Activated CD4-positive, alpha-beta memory T cell treated with anti-CD3 and anti-CD28 coated beads, Interleukin-2, amount 10 ng/mL, durations not matched to agents 7 days and 5 days (primary cell): ENCODE measurements around the gene PTGIS. TPM values are rescaled to one million over a fixed set of nuclear protein-coding genes. Genes with fewer than 3 reads are reported as not detected.

Source experiments
- CTCF ChIA-PET: fragments of 350-600 bp; sonication (Branson Sonifier 250); formaldehyde crosslinking; loops from one replicate; lab custom pipeline; 2021; ENCODE audit warnings: antibody characterized with exemption, inconsistent platforms; lab: Charles Lee
- POLR2A ChIA-PET: fragments of 350-600 bp; sonication (Branson Sonifier 250); formaldehyde crosslinking; loops from one replicate; lab custom pipeline; 2021; ENCODE audit warnings: antibody characterized with exemption; lab: Charles Lee
- DNase-seq: peaks from one replicate; pipeline ENCODE4 v3.0.0-alpha.2; 2020
- H3K27ac Mint-ChIP-seq: one replicate; pipeline ENCODE4 v1.8.0; 2021; ENCODE audit warnings: mild to moderate bottlenecking, mixed read lengths
- H3K27me3 Mint-ChIP-seq: one replicate; pipeline ENCODE4 v1.8.0; 2021; ENCODE audit warnings: mixed read lengths
- H3K36me3 Mint-ChIP-seq: one replicate; pipeline ENCODE4 v1.8.0; 2021; ENCODE audit warnings: low read depth, mixed read lengths
- H3K4me1 Mint-ChIP-seq: one replicate; pipeline ENCODE4 v1.8.0; 2021; ENCODE audit warnings: mixed read lengths
- H3K4me3 Mint-ChIP-seq: one replicate; pipeline ENCODE4 v1.8.0; 2021; ENCODE audit warnings: mild to moderate bottlenecking, mixed read lengths
- H3K9me3 Mint-ChIP-seq: one replicate; pipeline ENCODE4 v1.8.0; 2021; ENCODE audit warnings: mixed read lengths
- total RNA-seq, 2 experiments: library from RNA; stranded (reverse); gene quantifications; one replicate each; pipeline ENCODE4 v1.2.3, GENCODE V29; 2021

Gene PTGIS
- total RNA-seq, 2 experiments from 2014 or later: 1.6 to 2.8 TPM

DNA sequence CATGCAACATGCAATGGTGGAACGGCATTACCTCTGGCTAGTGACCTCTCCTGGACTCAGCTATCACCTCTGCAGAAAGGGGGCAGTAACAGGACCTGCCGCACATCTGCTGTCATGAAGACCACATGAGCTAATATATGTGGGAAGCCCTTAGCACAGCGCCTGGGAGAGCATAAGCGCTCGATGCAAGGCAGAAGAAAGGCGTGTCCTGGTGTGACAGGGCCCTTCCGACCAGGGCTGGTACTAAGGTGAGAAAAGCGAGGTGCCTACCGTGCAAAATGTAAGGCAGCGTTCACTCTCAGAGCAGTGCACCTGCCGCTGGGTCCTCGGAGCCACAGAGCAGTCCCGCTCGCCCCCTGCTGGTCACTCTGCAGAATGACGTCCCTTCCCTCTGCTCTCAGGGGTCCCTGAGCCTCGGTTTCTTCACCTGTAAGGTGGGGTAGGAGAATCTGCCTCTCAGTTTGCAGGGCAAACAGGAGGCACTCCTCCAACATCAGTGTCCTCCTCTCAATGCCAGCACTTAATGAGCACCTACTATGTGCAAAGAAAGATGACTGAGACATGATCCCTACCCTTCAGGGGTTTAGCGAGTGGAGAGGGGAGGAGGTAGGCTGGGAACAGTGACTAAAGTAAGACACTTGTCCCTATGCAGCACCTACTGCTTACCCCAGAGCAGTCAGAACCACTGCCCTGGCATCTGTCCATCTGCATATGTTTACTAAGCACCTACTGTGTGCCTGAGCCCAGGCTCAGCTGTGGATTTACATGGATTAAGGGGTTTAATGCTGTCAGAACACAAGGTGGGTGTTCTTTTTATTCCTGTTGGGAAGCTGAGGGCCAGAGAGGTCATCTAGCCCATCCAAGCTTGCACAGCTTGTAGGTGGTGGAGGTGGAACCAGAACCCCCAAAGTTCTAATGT lies 41.1 kb upstream of the PTGIS start:
- no peak overlapping the region for H3K4me3 Mint-ChIP-seq
- POLR2A ChIA-PET: interaction anchor here (0.6 to 9.8 kb wide), 10 partner anchors 9 to 279 kb away, joined by 3 to 127 read pairs (median 3); no protein-coding TSS in a partner anchor
- H3K27ac Mint-ChIP-seq: peak overlapping the region; percentile 55

GRCh38 chr20:49607568-49607967 lies 39.6 kb upstream of the PTGIS start:
- POLR2A ChIA-PET: interaction anchor here (1.2 to 9.8 kb wide), 3 partner anchors 12 to 73 kb away, joined by 4 to 127 read pairs (median 118); no protein-coding TSS in a partner anchor

More for the DNA sequence above, 41.1 kb upstream of the PTGIS start:
- Mint-ChIP-seq H3K36me3 (peaks cover 21% of the 10 kb centered on the region), H3K4me1 (peaks cover 39% of the 10 kb centered on the region), H3K9me3 (no peaks in the 10 kb centered on the region), H3K27me3 (no peaks in the 10 kb centered on the region)
- CTCF ChIA-PET: interaction anchor here (0.5 to 10.5 kb wide), 29 partner anchors 9 to 341 kb away, joined by 3 to 343 read pairs (median 4); partner anchors contain the start of genes B4GALT5 and RNF114
- DNase-seq: peak; percentile 84

DNA sequence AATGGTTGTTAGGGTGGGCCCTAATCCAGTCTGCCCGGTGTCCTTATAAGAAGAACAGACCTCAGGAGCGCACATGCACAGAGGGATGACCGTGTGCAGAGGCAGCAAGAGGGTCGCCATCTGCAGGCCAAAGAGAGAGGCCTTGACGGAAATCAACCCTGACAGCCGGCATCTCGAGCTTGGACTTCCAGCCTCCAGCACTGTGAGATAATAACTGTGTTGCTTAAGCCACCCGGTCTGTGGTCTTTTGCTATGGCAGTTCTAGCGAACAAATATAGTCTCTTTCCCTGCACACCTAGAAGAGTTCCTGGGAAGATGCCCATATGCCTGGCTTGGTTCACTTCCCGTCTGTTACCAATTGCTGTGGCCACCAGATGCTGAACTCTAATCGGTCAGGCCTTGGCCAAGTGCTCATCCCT lies 35.3 kb upstream of the PTGIS start:
- H3K27me3 Mint-ChIP-seq: no peaks in the 10 kb centered on the region
- peaks cover 56% of the 10 kb centered on the region for H3K4me1 Mint-ChIP-seq
- H3K4me3 Mint-ChIP-seq: no peak overlapping the region
- H3K9me3 Mint-ChIP-seq: no peaks in the 10 kb centered on the region
- ChIA-PET CTCF (interaction anchor here (1.1 to 10.5 kb wide), 3 partner anchors 31 to 63 kb away, joined by 3 to 343 read pairs (median 3); no protein-coding TSS in a partner anchor), POLR2A (interaction anchor here (8.0 to 9.8 kb wide), 2 partner anchors 8 to 62 kb away, joined by 118 to 127 read pairs; no protein-coding TSS in a partner anchor)
- peak overlapping the region; percentile 10 for H3K27ac Mint-ChIP-seq
- peaks cover 53% of the 10 kb centered on the region for H3K36me3 Mint-ChIP-seq
- DNase-seq: no peak

More at GRCh38 chr20:49607568-49607967, 39.6 kb upstream of the PTGIS start:
- Mint-ChIP-seq H3K4me1 (peaks cover 48% of the 10 kb centered on the region), H3K9me3 (no peaks in the 10 kb centered on the region), H3K4me3 (no peak overlapping the region), H3K36me3 (peaks cover 30% of the 10 kb centered on the region), H3K27me3 (no peaks in the 10 kb centered on the region), H3K27ac (no peak overlapping the region)
- CTCF ChIA-PET: interaction anchor here (1.1 to 10.5 kb wide), 9 partner anchors 12 to 327 kb away, joined by 3 to 343 read pairs (median 5); no protein-coding TSS in a partner anchor
- no peak for DNase-seq

DNA sequence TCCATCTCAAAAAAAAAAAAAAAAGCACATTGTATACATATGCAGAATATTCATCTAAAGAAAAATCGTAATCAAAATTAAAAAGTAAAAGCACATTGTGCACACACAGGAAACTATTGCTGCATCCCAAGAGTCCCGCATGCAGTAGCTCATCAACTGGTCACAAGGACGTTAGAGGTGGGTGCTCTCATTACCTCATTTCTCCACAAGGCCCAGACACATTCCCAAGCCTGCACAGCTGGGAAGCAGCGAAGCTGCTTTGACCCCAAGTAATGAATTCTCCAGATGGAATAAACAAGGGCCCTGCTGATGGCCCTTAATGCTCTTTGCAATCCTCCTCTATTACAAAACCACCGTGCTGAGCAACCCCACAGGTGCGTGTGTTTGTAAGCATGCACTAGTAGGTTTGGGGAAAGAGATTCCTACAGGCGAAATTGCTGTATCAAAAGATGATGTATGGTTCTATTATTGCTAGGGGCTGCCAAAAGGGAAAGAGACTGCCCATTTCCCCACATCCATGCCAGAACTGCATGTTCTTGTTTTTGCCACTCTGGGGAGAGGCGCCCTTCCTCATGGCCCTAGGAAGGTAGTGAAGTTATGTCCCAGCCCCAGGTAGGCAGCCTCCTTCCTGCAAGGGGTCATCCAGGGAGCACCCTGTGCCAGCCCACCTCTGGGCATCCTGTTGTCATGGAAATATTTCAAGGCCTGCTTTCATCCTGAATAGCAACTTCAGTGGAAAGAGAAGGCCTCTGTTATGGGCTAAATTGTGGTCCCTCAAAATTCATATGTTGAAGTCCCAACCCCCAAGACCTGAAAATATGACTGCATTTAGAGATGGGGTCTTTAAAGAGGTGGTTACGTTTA lies 34.6 kb upstream of the PTGIS start:
- Mint-ChIP-seq H3K36me3 (peaks cover 57% of the 10 kb centered on the region), H3K27ac (peak overlapping the region; percentile 4), H3K9me3 (no peaks in the 10 kb centered on the region), H3K4me3 (no peak overlapping the region), H3K27me3 (no peaks in the 10 kb centered on the region), H3K4me1 (peaks cover 56% of the 10 kb centered on the region)
- POLR2A ChIA-PET: interaction anchor here (1.1 to 9.8 kb wide), 3 partner anchors 8 to 61 kb away, joined by 3 to 127 read pairs (median 3); no protein-coding TSS in a partner anchor
- no peak for DNase-seq
- CTCF ChIA-PET: interaction anchor here (10.5 kb wide), 1 partner anchor 62 kb away, joined by 343 read pairs; no protein-coding TSS in a partner anchor

GRCh38 chr20:49601153-49601924 lies 33.4 kb upstream of the PTGIS start:
- Mint-ChIP-seq H3K27ac (peak overlapping the region; percentile 42), H3K27me3 (no peaks in the 10 kb centered on the region), H3K4me3 (no peak overlapping the region), H3K4me1 (peaks cover 63% of the 10 kb centered on the region), H3K9me3 (peaks cover 2% of the 10 kb centered on the region), H3K36me3 (peaks cover 65% of the 10 kb centered on the region)
- ChIA-PET CTCF (interaction anchor here (10.5 kb wide), 1 partner anchor 61 kb away, joined by 343 read pairs; no protein-coding TSS in a partner anchor), POLR2A (interaction anchor here (1.3 kb wide), 1 partner anchor 60 kb away, joined by 3 read pairs; no protein-coding TSS in a partner anchor)
- no peak for DNase-seq

GRCh38 chr20:49599746-49600113 lies 31.8 kb upstream of the PTGIS start:
- ChIA-PET POLR2A (interaction anchor here (1.0 kb wide), 1 partner anchor 10 kb away, joined by 3 read pairs; no protein-coding TSS in a partner anchor), CTCF (interaction anchor here (1.0 kb wide), 1 partner anchor 9 kb away, joined by 3 read pairs; no protein-coding TSS in a partner anchor)
- Mint-ChIP-seq H3K4me1 (peaks cover 75% of the 10 kb centered on the region), H3K36me3 (peaks cover 75% of the 10 kb centered on the region), H3K4me3 (no peak overlapping the region), H3K27me3 (no peaks in the 10 kb centered on the region), H3K27ac (peak overlapping the region; percentile 1), H3K9me3 (peaks cover 2% of the 10 kb centered on the region)
- DNase-seq: no peak

DNA sequence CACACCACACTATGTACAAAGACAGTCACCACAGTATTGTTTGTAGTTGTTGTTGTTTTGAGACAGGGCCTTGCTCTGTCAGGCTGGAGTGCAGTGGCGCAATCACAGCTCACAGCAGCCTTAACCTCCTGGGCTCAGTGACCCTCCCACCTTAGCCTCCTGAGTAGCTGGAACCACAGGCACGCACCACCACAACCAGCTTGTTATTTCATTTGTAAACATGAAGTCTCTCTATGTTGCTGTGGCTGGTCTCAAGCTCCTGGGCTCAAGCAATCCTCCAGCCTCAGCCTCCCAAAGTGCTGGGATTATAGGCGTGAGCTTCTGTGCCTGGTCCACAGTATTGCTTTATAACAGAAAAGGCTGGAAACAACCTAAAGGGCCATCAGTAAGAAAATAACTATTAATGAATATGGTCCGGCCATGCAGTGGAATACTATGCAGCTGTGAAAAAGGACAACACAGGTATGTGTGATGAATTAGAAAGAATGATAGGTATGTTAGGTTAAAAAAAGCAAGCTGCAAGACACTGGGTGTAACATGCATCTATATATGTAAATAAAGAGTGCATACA lies 30.0 kb upstream of the PTGIS start:
- no peaks in the 10 kb centered on the region for H3K27me3 Mint-ChIP-seq
- POLR2A ChIA-PET: interaction anchor here (0.9 to 6.3 kb wide), 9 partner anchors 9 to 317 kb away, joined by 3 to 184 read pairs (median 42); partner anchors contain the start of genes PTGIS, SLC9A8 and ZNFX1
- H3K36me3 Mint-ChIP-seq: peaks cover 74% of the 10 kb centered on the region
- CTCF ChIA-PET: interaction anchor here (1.2 to 6.6 kb wide), 3 partner anchors 10 to 63 kb away, joined by 3 to 114 read pairs (median 63); no protein-coding TSS in a partner anchor
- peak overlapping the region; percentile 70 for H3K4me3 Mint-ChIP-seq
- H3K27ac Mint-ChIP-seq: peak overlapping the region; percentile 91
- peaks cover 82% of the 10 kb centered on the region for H3K4me1 Mint-ChIP-seq
- peaks cover 2% of the 10 kb centered on the region for H3K9me3 Mint-ChIP-seq
- DNase-seq: no peak

GRCh38 chr20:49595811-49596561 lies 28.0 kb upstream of the PTGIS start:
- ChIA-PET CTCF (interaction anchor here (0.6 to 6.6 kb wide), 8 partner anchors 8 to 340 kb away, joined by 3 to 114 read pairs (median 4); partner anchors contain the start of gene RNF114), POLR2A (interaction anchor here (0.7 to 6.3 kb wide), 25 partner anchors 9 to 1334 kb away, joined by 3 to 184 read pairs (median 10); partner anchors contain the start of genes CSE1L, PTGIS, RNF114 and SLC9A8)
- peak overlapping the region; percentile 98 for H3K4me3 Mint-ChIP-seq
- H3K36me3 Mint-ChIP-seq: peaks cover 73% of the 10 kb centered on the region
- peak overlapping the region; percentile 99 for H3K27ac Mint-ChIP-seq
- peaks cover 9% of the 10 kb centered on the region for H3K9me3 Mint-ChIP-seq
- peaks cover 89% of the 10 kb centered on the region for H3K4me1 Mint-ChIP-seq
- no peaks in the 10 kb centered on the region for H3K27me3 Mint-ChIP-seq
- peak; percentile 79 for DNase-seq

GRCh38 chr20:49595346-49595745 lies 27.4 kb upstream of the PTGIS start:
- POLR2A ChIA-PET: interaction anchor here (0.9 to 6.3 kb wide), 24 partner anchors 8 to 835 kb away, joined by 3 to 184 read pairs (median 14); partner anchors contain the start of genes CSE1L, PTGIS, RNF114 and SLC9A8
- DNase-seq: no peak
- peaks cover 89% of the 10 kb centered on the region for H3K4me1 Mint-ChIP-seq

DNA sequence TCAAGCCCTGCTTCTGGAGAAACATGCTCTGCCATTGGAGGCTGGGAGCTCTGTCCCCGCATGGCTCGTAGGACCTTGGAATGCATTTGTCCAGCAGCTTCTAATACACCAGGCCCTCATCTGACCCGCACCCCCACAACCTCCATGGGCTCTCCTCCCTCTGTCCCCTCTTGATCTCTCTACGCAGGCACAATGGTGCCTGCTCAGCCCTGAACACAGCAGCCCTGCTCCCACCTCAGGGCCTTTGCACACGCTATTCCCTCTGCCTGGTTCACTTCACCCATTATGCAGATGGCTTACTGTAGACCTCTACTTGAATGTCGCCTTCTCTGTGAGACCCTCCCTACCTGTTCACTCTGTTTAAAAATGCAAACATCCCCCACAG lies 27.0 kb upstream of the PTGIS start:
- POLR2A ChIA-PET: interaction anchor here (1.0 to 6.3 kb wide), 25 partner anchors 8 to 835 kb away, joined by 3 to 184 read pairs (median 13); partner anchors contain the start of genes CSE1L, PTGIS, RNF114 and SLC9A8
- CTCF ChIA-PET: interaction anchor here (1.1 to 6.6 kb wide), 8 partner anchors 13 to 321 kb away, joined by 3 to 114 read pairs (median 7); no protein-coding TSS in a partner anchor

More at GRCh38 chr20:49595346-49595745, 27.4 kb upstream of the PTGIS start:
- Mint-ChIP-seq H3K9me3 (peaks cover 9% of the 10 kb centered on the region), H3K36me3 (peaks cover 73% of the 10 kb centered on the region), H3K27me3 (no peaks in the 10 kb centered on the region), H3K4me3 (peak overlapping the region; percentile 98), H3K27ac (peak overlapping the region; percentile 99)
- CTCF ChIA-PET: interaction anchor here (1.1 to 6.6 kb wide), 8 partner anchors 9 to 251 kb away, joined by 3 to 114 read pairs (median 6); no protein-coding TSS in a partner anchor

More for the DNA sequence above, 27.0 kb upstream of the PTGIS start:
- peak; percentile 35 for DNase-seq
- Mint-ChIP-seq H3K27me3 (no peaks in the 10 kb centered on the region), H3K9me3 (peaks cover 13% of the 10 kb centered on the region), H3K4me3 (peak overlapping the region; percentile 98), H3K4me1 (peaks cover 89% of the 10 kb centered on the region), H3K36me3 (peaks cover 73% of the 10 kb centered on the region), H3K27ac (peak overlapping the region; percentile 99)
